DOHH2 (cell line): ENCODE measurements around the gene C8A.

Source experiments
- H3F3A ChIP-seq: fragments of 200-600 bp; sonication (generic), shearing (Covaris generic); 2 replicates; pipeline ENCODE4 v1.6.0; 2016; ENCODE audit warnings: antibody characterized with exemption, mild to moderate bottlenecking; ENCODE audit not compliant: control insufficient read depth, insufficient read depth
- H3K27ac ChIP-seq: fragments of 200-600 bp; sonication (generic); 2 replicates; pipeline ENCODE4 v1.5.1; 2014; ENCODE audit warnings: low read depth, mild to moderate bottlenecking, low read length, moderate library complexity
- H3K27me3 ChIP-seq: fragments of 200-600 bp; sonication (generic); 2 replicates; pipeline ENCODE4 v1.6.1; 2014; ENCODE audit warnings: mild to moderate bottlenecking, low read length, mixed read lengths; ENCODE audit not compliant: control insufficient read depth
- H3K36me3 ChIP-seq: fragments of 200-600 bp; sonication (generic); 2 replicates; pipeline ENCODE4 v1.6.1; 2014; ENCODE audit warnings: mild to moderate bottlenecking, low read length, moderate library complexity, mixed read lengths; ENCODE audit not compliant: control insufficient read depth
- H3K4me1 ChIP-seq: fragments of 200-600 bp; sonication (generic); 2 replicates; pipeline ENCODE4 v1.6.1; 2014; ENCODE audit warnings: mild to moderate bottlenecking, low read length, mixed read lengths; ENCODE audit not compliant: control insufficient read depth
- H3K4me2 ChIP-seq: fragments of 200-600 bp; sonication (generic); 2 replicates; pipeline ENCODE4 v1.6.0; 2014; ENCODE audit warnings: mild to moderate bottlenecking, low read length, moderate library complexity
- H3K4me3 ChIP-seq: fragments of 200-600 bp; sonication (generic); 2 replicates; pipeline ENCODE4 v1.5.1; 2014; ENCODE audit warnings: mild to moderate bottlenecking, low read length, mixed read lengths
- H3K79me2 ChIP-seq: fragments of 200-600 bp; sonication (generic); 2 replicates; pipeline ENCODE4 v1.6.1; 2014; ENCODE audit warnings: mild to moderate bottlenecking, low read length, mixed read lengths; ENCODE audit not compliant: control insufficient read depth
- H3K9me2 ChIP-seq: fragments of 200-600 bp; sonication (generic); replicated peaks from 2 replicates; pipeline ENCODE4 v1.6.1; 2014; ENCODE audit warnings: mild to moderate bottlenecking, low read length, mixed read lengths; ENCODE audit not compliant: control insufficient read depth
- H3K9me3 ChIP-seq: fragments of 200-600 bp; sonication (generic); 2 replicates; pipeline ENCODE4 v1.6.1; 2014; ENCODE audit warnings: antibody characterized with exemption, low read length, mixed read lengths; ENCODE audit not compliant: control insufficient read depth, insufficient read depth
- H4K20me1 ChIP-seq: fragments of 200-600 bp; sonication (generic); 2 replicates; pipeline ENCODE4 v1.6.0; 2014; ENCODE audit warnings: low read depth, mild to moderate bottlenecking, antibody characterized with exemption, low read length, moderate library complexity; ENCODE audit not compliant: control insufficient read depth, insufficient read depth
- CTCF ChIP-seq: fragments of 200-600 bp; sonication (generic); IDR thresholded peaks from one replicate; pipeline ENCODE4 v1.5.1; 2014; ENCODE audit warnings: antibody characterized with exemption, mild to moderate bottlenecking, low read depth, low read length; ENCODE audit not compliant: poor library complexity, severe bottlenecking
- EZH2phosphoT487 ChIP-seq: fragments of 200-600 bp; sonication (generic); IDR thresholded peaks from 2 replicates; pipeline ENCODE4 v1.6.1; 2017; ENCODE audit warnings: borderline replicate concordance, mild to moderate bottlenecking, antibody characterized with exemption, low read length, moderate library complexity, mixed read lengths

The C8A gene

GRCh38 chr1:56934430-56935060 is 79.9 kb downstream of the C8A start:
- Histone ChIP-seq H3K9me2 (no peaks in the 10 kb centered on the region), H3K9me3 (no peaks in the 10 kb centered on the region), H3K4me1 (no peaks in the 10 kb centered on the region), H3K27me3 (no peaks in the 10 kb centered on the region), H4K20me1 (no peaks in the 10 kb centered on the region), H3K79me2 (no peaks in the 10 kb centered on the region), H3K27ac (no peak overlapping the region), H3K4me2 (no peak overlapping the region), H3K36me3 (no peaks in the 10 kb centered on the region), H3K4me3 (no peak overlapping the region), H3F3A (no peaks in the 10 kb centered on the region)
- TF ChIP-seq EZH2phosphoT487 (no peak), CTCF (no peak)

- H3K79me2 ChIP-seq, result no peaks in the 10 kb centered on the region
- H3K9me2 ChIP-seq, result no peaks in the 10 kb centered on the region
These were observed 84.0 kb downstream of the C8A start for GRCh38 chr1:56938646-56939045.

GRCh38 chr1:56939209-56939608 is 84.6 kb downstream of the C8A start:
- TF ChIP-seq CTCF (no peak), EZH2phosphoT487 (no peak)
- H3K79me2 ChIP-seq, result no peaks in the 10 kb centered on the region
- no peaks in the 10 kb centered on the region for H3K36me3 ChIP-seq
- H3K9me3 ChIP-seq, result no peaks in the 10 kb centered on the region
- no peak overlapping the region for H3K4me2 ChIP-seq
- H4K20me1 ChIP-seq, result no peaks in the 10 kb centered on the region
- no peaks in the 10 kb centered on the region for H3K4me1 ChIP-seq
- no peak overlapping the region for H3K27ac ChIP-seq
- H3F3A ChIP-seq, result no peaks in the 10 kb centered on the region
- H3K9me2 ChIP-seq, result no peaks in the 10 kb centered on the region
- no peak overlapping the region for H3K4me3 ChIP-seq
- no peaks in the 10 kb centered on the region for H3K27me3 ChIP-seq

More at GRCh38 chr1:56938646-56939045, 84.0 kb downstream of the C8A start:
- Histone ChIP-seq H3K4me3 (no peak overlapping the region), H3K4me1 (no peaks in the 10 kb centered on the region), H3F3A (no peaks in the 10 kb centered on the region), H4K20me1 (no peaks in the 10 kb centered on the region), H3K36me3 (no peaks in the 10 kb centered on the region), H3K27ac (no peak overlapping the region), H3K9me3 (no peaks in the 10 kb centered on the region), H3K4me2 (no peak overlapping the region), H3K27me3 (no peaks in the 10 kb centered on the region)
- TF ChIP-seq EZH2phosphoT487, result no peak
- no peak for TF ChIP-seq CTCF
